ENCODE results near the gene MARK3.

Gene MARK3

GRCh38 chr14:103366741-103367140 is 18.5 kb upstream of the MARK3 start:
- no peak for DNase-seq (ENCODE audit: low read depth)

- DNase-seq (ENCODE audit: low read depth), result no peak
Measured at GRCh38 chr14:103367995-103368394, 17.2 kb upstream of the MARK3 start.

- no peak for DNase-seq (ENCODE audit: low read depth)
Measured at GRCh38 chr14:103370087-103370486, 15.1 kb upstream of the MARK3 start.

- DNase-seq (ENCODE audit: low read depth), result no peak
Measured at GRCh38 chr14:103372017-103372416, 13.2 kb upstream of the MARK3 start.

GRCh38 chr14:103372552-103373304 is 12.5 kb upstream of the MARK3 start:
- DNase-seq (ENCODE audit: low read depth), result no peak

- DNase-seq (ENCODE audit: low read depth), result no peak
Measured at GRCh38 chr14:103374121-103374520, 11.1 kb upstream of the MARK3 start.

- no peak for DNase-seq (ENCODE audit: low read depth)
Measured at GRCh38 chr14:103377522-103378037, 7.6 kb upstream of the MARK3 start.

- no peak for DNase-seq (ENCODE audit: low read depth)
Measured at GRCh38 chr14:103378038-103378854, 7.0 kb upstream of the MARK3 start.

- no peak for DNase-seq (ENCODE audit: low read depth)
Measured at GRCh38 chr14:103380719-103381377, 4.4 kb upstream of the MARK3 start.

- no peak for DNase-seq (ENCODE audit: low read depth)
Measured at GRCh38 chr14:103382376-103382775, 2.8 kb upstream of the MARK3 start.

- no peak for DNase-seq (ENCODE audit: low read depth)
Measured at GRCh38 chr14:103384450-103385151, 614 bp upstream of the MARK3 start.

GRCh38 chr14:103385929-103386712 is 906 bp downstream of the MARK3 start:
- peak; percentile 12 for DNase-seq (ENCODE audit: low read depth)

- no peak for DNase-seq (ENCODE audit: low read depth)
Measured at GRCh38 chr14:103386713-103387329, 1.6 kb downstream of the MARK3 start.

GRCh38 chr14:103388664-103389063 is 3.4 kb downstream of the MARK3 start:
- no peak for DNase-seq (ENCODE audit: low read depth)

GRCh38 chr14:103390605-103391004 is 5.4 kb downstream of the MARK3 start:
- no peak for DNase-seq (ENCODE audit: low read depth)

GRCh38 chr14:103391048-103391447 is 5.8 kb downstream of the MARK3 start:
- DNase-seq (ENCODE audit: low read depth), result no peak

- DNase-seq (ENCODE audit: low read depth), result no peak
Measured at GRCh38 chr14:103392106-103392505, 6.9 kb downstream of the MARK3 start.

- DNase-seq (ENCODE audit: low read depth), result no peak
Measured at GRCh38 chr14:103392572-103392971, 7.4 kb downstream of the MARK3 start.

GRCh38 chr14:103393070-103393469 is 7.9 kb downstream of the MARK3 start:
- DNase-seq (ENCODE audit: low read depth), result no peak

Data from stimulated activated CD8-positive, alpha-beta memory T cell treated with anti-CD3 and anti-CD28 coated beads, Interleukin-12 subunit alpha, Interleukin-12 subunit beta, amount 100 ng/mL, for 4 hours (primary cell).